ENCODE measurements around the gene DMRT1.

DMRT1 gene

DNA sequence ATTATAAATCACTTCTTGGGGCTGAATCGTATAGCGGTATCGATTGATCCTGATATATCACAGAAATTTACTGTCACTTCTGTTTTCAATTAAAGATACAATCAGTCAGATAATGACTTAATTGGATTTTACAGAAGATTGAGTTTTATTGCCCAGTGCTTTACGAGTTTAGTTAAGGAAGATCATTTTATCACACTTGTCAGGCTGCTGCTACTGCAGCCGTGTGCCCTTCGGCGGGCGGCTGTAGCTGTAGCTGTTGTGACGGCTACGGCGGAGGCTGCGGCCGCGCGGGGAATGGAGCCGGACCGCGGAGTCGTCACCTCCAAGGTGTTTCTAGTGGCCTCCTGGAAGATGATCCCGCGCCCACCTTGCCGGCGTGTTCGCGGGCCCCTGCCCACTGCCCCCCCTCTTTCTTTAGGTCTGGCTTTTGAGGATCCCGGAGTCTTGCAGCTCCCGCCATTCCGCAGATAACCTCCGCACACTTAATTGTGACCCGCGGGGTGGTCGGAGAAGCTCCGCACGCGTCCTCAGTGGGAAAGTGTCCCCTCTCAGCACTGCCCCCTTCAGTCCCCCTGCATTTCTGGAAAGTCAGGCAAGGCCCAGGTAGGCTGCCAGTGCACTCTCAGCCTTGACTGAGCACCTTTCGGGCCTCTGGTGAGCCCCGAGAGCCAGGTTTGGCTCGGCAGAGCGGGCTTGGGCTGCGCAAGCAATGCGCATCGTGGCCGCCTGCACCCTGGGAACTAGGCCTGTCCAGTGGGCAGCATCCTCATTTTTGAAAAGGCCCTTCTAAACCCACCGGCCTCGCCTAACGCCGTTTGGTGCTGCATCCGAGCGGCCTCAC is 128.0 kb downstream of the DMRT1 start:
- H3K4me3 Mint-ChIP-seq = no peak overlapping the region
- peaks cover 66% of the 10 kb centered on the region for H3K27me3 Mint-ChIP-seq
- no peak overlapping the region for H3K27ac Mint-ChIP-seq
- peaks cover 3% of the 10 kb centered on the region for H3K36me3 Mint-ChIP-seq
- H3K9me3 Mint-ChIP-seq = peaks cover 10% of the 10 kb centered on the region
- peaks cover 25% of the 10 kb centered on the region for H3K4me1 Mint-ChIP-seq

GRCh38 chr9:970151-970996 is 128.9 kb downstream of the DMRT1 start:
- peak overlapping the region; percentile 60 for H3K27ac Mint-ChIP-seq
- H3K9me3 Mint-ChIP-seq = peaks cover 10% of the 10 kb centered on the region

GRCh38 chr9:971901-972500 is 130.5 kb downstream of the DMRT1 start:
- H3K9me3 Mint-ChIP-seq = peaks cover 10% of the 10 kb centered on the region
- H3K4me3 Mint-ChIP-seq = peak overlapping the region; percentile 23
- H3K4me1 Mint-ChIP-seq = peaks cover 25% of the 10 kb centered on the region
- H3K36me3 Mint-ChIP-seq = peaks cover 3% of the 10 kb centered on the region
- no peak overlapping the region for H3K27ac Mint-ChIP-seq
- H3K27me3 Mint-ChIP-seq = peaks cover 67% of the 10 kb centered on the region

More at GRCh38 chr9:970151-970996, 128.9 kb downstream of the DMRT1 start:
- H3K4me3 Mint-ChIP-seq = no peak overlapping the region
- peaks cover 69% of the 10 kb centered on the region for H3K27me3 Mint-ChIP-seq
- peaks cover 3% of the 10 kb centered on the region for H3K36me3 Mint-ChIP-seq
- peaks cover 25% of the 10 kb centered on the region for H3K4me1 Mint-ChIP-seq

DNA sequence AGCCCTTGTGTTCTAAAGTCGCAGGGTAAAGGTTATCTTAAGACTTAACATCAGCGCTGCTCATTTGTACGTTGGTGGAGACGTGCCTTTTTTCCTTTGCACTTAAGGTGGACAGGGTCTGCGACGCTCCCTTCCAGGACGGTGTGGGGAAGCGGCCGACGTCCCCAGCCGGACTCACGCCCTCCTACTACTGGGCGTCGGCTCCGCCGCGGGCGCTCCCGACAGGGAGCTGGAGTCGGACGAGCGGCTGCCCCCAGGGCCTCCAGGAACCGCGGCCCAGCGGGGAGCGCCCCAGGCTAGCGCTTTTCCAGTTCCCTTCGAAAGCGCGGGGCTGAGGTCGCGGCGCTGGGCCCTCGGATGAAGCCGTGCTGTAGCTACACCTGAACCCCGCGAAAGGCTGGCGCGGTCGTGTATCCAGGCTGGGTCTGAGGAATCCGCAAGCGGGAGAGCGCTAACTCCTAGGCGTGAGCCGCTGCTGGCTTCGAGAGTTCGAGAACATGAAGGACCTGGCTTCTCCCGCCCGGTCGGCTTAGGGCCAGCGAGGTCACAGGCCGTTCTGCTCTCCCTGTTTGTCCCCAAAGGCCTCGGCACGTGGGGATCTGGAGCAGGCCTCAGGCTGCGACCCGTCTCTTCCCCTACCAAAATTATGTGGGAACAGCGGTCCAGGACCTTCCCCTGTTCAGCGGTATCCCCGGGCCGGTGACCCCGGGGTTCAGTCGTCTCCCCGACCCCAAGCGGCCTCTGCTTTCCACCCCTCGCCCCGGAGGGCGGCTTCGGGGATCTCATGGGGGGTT is 131.2 kb downstream of the DMRT1 start:
- H3K4me3 Mint-ChIP-seq = peak overlapping the region; percentile 23
- peaks cover 64% of the 10 kb centered on the region for H3K27me3 Mint-ChIP-seq
- peaks cover 3% of the 10 kb centered on the region for H3K36me3 Mint-ChIP-seq
- H3K9me3 Mint-ChIP-seq = peaks cover 7% of the 10 kb centered on the region
- peaks cover 25% of the 10 kb centered on the region for H3K4me1 Mint-ChIP-seq
- H3K27ac Mint-ChIP-seq = no peak overlapping the region

DNA sequence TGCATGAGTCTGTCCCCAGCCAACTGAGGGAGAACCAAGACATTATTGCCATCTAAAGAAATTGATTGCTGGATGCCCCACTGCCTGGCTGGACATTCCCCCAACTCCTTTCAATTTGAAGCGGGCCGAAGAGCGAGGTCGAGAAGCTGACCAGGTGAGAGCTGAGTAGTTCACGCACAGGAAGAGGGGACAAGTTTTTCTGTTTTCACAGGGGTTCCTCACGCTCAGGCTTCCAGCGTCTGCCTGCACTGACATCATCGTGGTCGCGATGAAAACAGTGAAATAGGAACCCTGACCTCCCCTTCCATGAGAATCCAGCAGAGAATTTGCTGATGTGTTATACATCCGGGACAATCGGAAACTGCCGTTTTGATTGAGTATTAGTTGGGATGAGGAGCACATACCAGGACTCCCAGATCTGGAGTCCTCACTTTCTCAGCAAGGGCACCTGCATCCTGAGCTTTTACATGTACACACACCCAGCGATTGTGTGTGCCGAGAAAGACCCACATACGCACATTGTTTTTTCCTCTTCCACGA is 131.9 kb downstream of the DMRT1 start:
- no peaks in the 10 kb centered on the region for H3K36me3 Mint-ChIP-seq

DNA sequence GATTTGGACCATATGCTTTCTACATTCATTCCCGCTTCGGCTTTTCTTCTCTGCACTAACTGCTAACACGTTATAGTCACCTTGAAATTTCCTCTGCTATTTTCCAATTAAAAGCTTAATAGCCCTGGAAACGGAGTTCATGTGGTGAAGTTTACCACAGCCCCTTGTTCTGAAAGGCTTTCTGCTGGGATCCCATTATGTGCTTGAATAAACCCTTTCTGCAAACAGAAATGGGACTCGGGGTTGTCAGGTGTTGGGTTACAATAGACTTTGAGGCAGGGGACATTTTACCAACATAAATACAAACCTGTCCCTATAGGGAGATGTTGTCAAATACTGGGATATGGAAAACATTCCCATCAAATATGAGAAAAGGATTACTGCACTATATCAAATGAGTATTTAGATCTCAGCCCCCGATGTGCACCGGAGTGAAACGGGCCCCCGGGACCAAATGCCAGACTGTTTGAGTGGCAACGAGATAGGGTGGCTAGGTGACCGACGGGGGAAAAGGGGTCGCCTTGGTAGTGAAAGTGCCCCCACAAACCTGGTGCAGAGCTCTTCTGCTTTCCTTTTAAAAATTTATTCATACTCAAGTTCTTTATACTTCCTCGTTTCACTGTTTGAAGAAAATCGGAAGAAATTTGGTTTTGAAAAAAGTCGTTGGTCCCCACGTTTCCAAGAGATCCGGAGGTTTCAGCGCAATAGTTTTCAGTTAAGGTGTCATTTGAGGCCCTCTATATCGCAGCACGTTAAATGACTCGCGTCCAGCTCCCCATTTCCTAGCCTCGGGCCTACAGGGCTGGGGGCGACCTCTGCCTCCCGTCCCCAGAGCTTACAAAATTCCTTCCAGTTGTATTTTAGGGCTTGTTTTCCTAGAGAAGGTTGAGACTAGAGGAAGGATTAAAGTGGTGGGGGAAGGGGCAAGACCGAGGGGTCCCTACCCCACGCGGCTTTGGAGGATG is 132.8 kb downstream of the DMRT1 start:
- Mint-ChIP-seq H3K4me3 (no peak overlapping the region), H3K27ac (no peak overlapping the region), H3K9me3 (no peaks in the 10 kb centered on the region), H3K4me1 (peaks cover 17% of the 10 kb centered on the region), H3K27me3 (peaks cover 60% of the 10 kb centered on the region), H3K36me3 (no peaks in the 10 kb centered on the region)

More for the DNA sequence above, 131.9 kb downstream of the DMRT1 start:
- Mint-ChIP-seq H3K4me3 (no peak overlapping the region), H3K27ac (no peak overlapping the region), H3K27me3 (peaks cover 62% of the 10 kb centered on the region), H3K4me1 (peaks cover 21% of the 10 kb centered on the region), H3K9me3 (no peaks in the 10 kb centered on the region)

GRCh38 chr9:974996-975739 is 133.7 kb downstream of the DMRT1 start:
- H3K4me3 Mint-ChIP-seq = no peak overlapping the region
- peaks cover 64% of the 10 kb centered on the region for H3K27me3 Mint-ChIP-seq
- H3K36me3 Mint-ChIP-seq = no peaks in the 10 kb centered on the region
- peaks cover 12% of the 10 kb centered on the region for H3K4me1 Mint-ChIP-seq
- peak overlapping the region; percentile 43 for H3K27ac Mint-ChIP-seq
- no peaks in the 10 kb centered on the region for H3K9me3 Mint-ChIP-seq

- peak overlapping the region; percentile 43 for H3K27ac Mint-ChIP-seq
- H3K9me3 Mint-ChIP-seq = no peaks in the 10 kb centered on the region
- peaks cover 9% of the 10 kb centered on the region for H3K4me1 Mint-ChIP-seq
- peaks cover 64% of the 10 kb centered on the region for H3K27me3 Mint-ChIP-seq
- H3K36me3 Mint-ChIP-seq = no peaks in the 10 kb centered on the region
- H3K4me3 Mint-ChIP-seq = no peak overlapping the region
Measured at GRCh38 chr9:975740-976257, 134.3 kb downstream of the DMRT1 start.

DNA sequence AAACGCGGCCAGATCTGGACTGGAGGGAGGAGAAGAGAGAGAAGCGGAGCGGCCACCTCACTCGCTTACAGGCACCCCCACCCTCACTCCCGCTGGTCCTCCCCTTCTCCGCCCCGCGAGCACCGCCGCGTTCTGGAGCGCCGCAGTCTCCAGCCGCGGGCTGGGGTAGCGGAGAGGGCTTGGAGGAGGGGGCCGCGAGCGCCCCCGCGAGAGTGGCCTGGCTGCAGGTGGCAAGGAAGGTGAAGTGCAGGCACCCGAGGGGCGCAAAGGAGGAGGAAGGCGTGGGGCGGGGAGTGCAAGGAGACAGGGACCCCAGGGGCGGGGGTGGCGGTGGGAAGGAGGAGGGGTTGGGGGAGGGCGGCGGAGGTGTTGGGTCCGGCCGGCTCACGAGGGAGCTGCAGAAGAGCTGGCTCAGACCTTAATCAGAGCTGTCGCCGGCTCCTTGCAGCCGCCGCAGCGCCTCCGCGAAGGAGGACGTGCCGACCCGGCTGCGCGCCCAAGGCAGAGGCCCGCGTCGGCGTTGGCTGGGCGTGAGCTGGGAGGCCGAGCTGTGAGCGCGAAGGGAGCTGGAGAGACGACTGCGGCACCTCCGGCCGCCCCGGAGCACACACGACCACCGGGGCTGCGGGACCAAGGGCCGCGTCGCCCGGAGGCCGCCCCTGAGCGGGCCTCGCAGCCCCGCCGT is 134.9 kb downstream of the DMRT1 start, which contains the start of gene DMRT3:
DMRT3 (plus strand) TSS at position 398 of the 685 bp plus-strand sequence. CDS start 347 bp downstream, outside the sequence.
- H3K4me3 Mint-ChIP-seq = no peak within 1 kb of the TSS
- H3K27me3 Mint-ChIP-seq = peaks cover 64% of the 10 kb centered on the region
- H3K27ac Mint-ChIP-seq = peak within 1 kb of the TSS; percentile 43
- no peaks in the 10 kb centered on the region for H3K36me3 Mint-ChIP-seq
- peaks cover 9% of the 10 kb centered on the region for H3K4me1 Mint-ChIP-seq
- no peaks in the 10 kb centered on the region for H3K9me3 Mint-ChIP-seq

- Mint-ChIP-seq H3K36me3 (no peaks in the 10 kb centered on the region), H3K9me3 (no peaks in the 10 kb centered on the region), H3K27ac (no peak overlapping the region), H3K4me3 (no peak overlapping the region), H3K27me3 (peaks cover 70% of the 10 kb centered on the region), H3K4me1 (peaks cover 9% of the 10 kb centered on the region)
Measured at GRCh38 chr9:976943-977837, 135.7 kb downstream of the DMRT1 start.

DNA sequence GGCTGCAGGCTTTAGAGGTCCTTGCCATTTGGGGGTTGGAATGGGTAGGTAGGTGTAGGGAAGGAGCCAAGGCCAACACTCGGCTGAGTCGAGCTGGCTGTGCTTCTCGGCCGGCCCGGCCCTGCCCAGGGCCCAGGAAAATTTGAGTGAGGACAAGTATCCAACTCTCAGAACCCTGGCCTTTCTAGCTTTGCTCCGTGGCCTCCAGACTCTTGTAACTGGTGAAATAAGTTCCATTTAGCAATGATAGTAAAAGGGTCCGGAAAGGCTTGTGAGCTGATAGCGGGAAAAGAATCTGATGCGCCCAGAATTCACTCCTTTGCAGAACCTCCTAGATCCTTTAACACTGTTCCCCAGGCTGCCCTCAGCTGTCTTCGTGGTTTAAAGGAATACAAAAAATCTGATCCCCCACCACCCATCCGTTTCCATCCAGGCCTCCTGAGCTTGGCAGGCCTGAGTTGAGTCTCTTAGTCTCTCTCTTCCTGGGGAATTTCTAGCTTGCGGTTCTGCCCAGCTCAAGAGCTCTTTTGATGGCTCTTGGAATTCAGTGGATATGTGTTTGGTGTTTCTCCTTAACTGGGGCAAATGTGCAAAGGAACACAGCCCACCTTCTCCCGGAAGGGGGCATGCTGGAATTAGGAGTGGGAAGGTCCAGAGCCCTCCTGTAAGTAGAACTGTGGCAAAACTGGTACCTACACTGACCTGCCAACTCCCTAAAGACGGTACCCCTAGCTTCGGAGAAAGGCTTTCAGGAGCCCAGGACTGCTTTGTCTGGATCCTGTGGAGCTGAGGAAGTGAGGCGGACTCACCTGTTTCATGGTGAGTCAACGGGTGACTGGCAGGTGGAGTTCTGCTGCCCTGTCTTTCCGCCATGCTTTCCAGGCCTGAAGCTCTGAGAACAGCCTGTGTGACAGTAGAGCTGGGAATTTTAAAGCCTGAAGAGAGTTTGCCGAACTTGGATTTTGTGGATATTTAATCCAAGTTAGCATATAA is 136.6 kb downstream of the DMRT1 start:
- Mint-ChIP-seq H3K4me1 (peaks cover 12% of the 10 kb centered on the region), H3K36me3 (no peaks in the 10 kb centered on the region), H3K4me3 (no peak overlapping the region), H3K27me3 (peaks cover 75% of the 10 kb centered on the region), H3K27ac (no peak overlapping the region), H3K9me3 (no peaks in the 10 kb centered on the region)
